Stimulated activated CD8-positive, alpha-beta memory T cell treated with anti-CD3 and anti-CD28 coated beads, Interleukin-4, amount 100 ng/mL, for 1 hour (primary cell): ENCODE measurements around the gene GATB.
"Not testable (repeated sequence)": the region's sequence is repeated elsewhere in the genome, so short reads cannot be mapped to it uniquely, and the experiment has no call there.

ENCODE experiments used
- DNase-seq, 2 donors: peaks; one replicate each; pipeline ENCODE4 v3.0.0-alpha.2; 2020; ENCODE audit warnings: low read depth in 2 of 2, low spot score in 1 of 2

GATB gene

DNA sequence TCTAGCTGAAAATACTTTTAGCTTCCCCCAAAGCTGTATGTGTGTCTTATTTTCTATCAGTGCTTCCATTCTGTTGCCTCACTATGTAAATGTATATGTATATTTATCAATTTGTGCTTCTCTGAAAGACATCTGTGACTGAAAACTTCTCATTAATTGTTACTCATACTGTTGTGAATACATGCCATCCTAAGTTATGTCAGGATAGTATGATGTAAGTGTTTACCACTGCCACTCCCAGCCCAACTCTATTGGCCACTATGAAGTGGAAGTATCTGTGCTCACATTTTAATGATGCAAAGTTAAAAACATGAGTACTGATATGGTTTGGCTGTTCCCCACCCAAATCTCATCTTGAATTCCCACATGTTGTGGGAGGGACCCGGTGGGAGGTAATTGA lies 24.4 kb downstream of the GATB start:
- DNase-seq, result no peak

DNA sequence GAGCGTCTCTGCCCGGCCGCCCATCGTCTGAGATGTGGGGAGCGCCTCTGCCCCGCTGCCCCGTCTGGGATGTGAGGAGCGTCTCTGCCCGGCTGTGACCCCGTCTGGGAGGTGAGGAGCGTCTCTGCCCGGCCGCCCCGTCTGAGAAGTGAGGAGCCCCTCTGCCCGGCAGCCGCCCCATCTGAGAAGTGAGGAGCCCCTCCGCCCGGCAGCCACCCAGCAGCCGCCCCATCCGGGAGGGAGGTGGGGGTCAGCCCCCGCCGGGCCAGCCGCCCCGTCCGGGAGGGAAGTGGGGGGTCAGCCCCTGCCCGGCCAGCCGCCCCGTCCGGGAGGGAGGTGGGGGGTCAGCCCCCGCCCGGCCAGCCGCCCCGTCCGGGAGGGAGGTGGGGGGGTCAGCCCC lies 29.1 kb downstream of the GATB start:
- DNase-seq, result not testable (repeated sequence)

DNA sequence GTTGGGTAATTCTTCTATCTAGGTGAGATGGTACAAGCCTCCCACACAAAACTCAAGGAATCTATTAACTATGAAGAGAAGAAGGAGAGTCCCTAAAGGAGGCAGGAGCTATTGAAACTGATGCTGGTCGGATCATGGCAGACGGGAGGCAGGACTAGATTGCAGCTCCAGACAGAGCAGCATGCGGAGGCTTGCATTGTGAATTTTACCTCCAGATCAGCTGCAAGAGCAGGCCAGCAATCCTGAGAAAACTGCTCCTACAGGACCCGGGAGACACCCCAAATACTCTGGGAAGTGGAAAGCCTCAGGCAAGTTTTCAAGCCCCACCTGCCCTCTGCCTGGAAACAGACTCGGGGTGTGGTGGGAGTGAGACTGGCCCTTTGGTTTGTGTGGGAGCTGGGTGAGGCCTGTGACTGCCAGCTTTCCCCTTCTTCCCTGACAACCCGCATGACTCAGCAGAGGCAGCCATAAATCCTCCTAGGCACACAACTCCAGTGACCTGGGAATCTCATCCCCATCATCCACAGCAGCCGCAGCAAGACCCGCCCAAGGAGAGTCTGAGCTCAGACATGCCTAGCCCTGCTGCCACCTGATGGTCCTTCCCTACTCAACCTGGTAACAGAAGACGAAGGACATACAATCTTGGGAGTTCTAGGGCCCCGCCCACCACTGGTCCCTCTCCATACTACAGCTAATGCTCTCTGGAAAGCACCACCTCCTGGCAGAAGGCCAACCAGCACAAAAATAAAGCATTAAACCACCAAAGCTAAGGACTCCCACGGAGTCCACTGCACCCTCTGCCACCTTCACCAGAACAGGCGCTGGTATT lies 30.9 kb downstream of the GATB start:
- no peak for DNase-seq

DNA sequence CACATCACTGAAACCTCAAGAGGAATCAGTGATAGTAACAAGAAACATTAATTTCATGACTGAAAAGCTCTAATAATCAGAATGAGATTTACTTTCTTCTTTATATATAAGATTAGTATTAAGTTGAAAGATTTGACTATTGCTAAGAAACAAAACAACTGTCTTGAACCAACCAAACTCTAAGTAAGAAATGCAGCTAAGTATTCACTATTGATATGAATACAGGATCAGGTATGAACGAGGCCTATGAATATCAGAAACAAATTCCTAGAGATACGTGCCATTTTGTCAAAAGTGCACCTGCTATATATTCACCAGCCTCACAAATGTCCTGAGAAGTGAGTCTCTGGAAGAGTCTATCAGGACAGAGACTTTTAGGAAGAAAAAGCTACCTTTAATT lies 32.1 kb downstream of the GATB start:
- DNase-seq, result no peak

DNA sequence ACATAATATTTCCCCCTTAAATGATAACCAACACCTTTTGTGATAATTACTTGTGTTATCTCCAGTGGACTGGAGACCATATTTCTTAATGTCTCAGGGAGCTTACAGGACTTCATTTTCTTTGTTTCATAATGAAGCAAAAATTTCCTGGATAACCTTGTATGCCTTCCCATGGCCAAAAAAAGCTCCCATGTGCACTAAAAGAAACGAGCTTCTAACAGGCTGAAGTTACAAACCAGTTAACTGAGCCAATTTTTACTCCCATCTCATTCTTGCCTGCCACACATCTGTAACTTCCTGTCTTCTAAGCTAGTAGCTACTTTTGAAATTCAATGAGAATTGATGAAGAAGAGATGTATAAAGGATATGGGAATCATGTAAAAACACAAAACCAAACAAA lies 32.8 kb downstream of the GATB start:
- no peak for DNase-seq

DNA sequence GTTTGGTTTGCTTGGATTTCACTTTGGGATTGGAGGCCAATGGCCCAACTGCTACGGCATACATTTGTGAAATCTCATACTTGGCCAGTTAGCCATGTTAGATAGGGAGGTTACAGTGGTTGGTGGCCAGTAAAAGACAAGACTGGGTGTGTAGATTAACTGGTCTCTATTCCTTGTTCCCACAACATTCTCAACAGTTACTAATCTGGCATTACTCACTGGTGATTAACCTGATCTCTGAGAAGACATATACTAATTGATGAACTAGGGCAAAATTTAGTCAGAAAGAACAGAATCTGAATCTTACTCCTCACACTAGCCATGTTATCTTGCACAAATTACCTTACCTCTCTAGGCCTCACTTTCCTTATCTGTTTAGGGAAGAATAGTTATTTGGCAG lies 33.4 kb downstream of the GATB start:
- no peak for DNase-seq

DNA sequence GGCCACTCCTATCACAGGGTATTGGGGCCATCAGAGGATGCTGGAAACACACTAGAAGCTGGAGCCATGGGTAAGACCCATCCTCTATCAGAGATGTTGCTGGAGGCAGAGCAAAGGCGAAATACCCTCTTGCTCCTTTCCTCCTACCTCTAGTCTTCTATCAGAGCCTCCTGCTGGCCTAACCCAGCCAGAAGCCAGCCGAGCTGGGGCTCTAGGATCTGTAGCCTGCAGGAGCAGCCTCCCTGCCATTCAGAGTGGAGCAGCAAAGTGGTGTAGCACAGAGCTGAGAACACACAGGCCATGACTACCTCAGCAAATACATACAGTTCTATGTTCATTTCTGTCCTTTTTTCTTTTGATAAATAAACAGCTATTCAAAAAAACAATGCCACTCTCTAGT lies 35.7 kb downstream of the GATB start:
- no peak for DNase-seq

DNA sequence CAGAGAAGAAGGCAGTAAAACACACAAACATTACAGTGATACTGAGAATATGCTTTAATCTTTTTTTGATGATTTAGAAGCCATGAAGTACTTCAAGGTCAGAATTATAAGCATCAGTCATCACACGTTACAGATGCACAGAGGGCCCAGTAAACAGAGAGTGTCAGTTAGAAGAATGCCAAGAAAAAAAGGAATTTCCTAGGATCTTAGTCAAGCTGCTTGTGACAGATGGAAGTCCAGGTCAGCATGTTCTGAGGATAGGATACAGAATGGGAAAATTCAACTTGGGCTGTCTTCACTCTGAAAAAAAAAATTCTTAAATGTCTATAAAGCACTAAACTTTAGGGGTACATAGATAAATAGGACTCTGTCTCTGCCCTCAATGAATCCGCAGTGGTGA lies 38.9 kb downstream of the GATB start:
- no peak for DNase-seq

DNA sequence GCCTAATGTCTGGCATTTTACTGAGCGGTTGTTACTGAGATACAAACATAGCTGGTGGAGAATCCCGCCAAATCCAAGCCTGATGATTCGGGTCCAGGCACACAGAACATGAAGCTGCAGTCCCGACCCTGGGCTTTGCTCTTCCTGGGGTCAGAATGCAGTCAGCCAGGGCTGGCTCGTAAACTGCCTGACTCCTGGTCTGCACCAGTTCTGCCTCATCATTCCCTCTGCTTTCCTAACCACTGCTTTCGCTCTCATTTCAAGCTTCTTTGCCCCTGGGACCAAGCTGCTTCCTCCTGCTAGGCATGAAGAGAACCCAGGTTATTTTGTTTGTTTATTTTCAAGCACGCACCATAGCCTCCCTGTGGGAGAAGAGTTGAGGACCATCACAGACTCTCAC lies 39.3 kb downstream of the GATB start:
- DNase-seq, result no peak

DNA sequence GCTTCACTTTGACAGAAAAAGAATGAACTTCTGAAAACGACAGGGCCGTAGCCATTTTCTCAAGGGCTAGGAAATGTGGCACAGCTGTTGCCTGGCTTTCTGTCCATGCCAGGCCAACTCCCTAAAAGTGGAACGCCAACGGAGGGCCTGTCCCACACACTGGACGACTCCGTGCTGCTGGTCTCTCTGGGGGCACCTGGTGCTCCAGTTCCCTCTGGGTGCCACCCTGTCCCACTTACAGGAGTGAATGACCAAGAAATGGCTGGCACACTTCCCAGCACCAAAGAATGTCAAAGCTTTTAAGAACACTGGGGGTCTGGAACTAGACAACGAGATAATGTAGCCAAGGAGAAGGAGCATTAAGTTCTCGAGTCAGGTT lies 40.9 kb downstream of the GATB start:
- no peak for DNase-seq

DNA sequence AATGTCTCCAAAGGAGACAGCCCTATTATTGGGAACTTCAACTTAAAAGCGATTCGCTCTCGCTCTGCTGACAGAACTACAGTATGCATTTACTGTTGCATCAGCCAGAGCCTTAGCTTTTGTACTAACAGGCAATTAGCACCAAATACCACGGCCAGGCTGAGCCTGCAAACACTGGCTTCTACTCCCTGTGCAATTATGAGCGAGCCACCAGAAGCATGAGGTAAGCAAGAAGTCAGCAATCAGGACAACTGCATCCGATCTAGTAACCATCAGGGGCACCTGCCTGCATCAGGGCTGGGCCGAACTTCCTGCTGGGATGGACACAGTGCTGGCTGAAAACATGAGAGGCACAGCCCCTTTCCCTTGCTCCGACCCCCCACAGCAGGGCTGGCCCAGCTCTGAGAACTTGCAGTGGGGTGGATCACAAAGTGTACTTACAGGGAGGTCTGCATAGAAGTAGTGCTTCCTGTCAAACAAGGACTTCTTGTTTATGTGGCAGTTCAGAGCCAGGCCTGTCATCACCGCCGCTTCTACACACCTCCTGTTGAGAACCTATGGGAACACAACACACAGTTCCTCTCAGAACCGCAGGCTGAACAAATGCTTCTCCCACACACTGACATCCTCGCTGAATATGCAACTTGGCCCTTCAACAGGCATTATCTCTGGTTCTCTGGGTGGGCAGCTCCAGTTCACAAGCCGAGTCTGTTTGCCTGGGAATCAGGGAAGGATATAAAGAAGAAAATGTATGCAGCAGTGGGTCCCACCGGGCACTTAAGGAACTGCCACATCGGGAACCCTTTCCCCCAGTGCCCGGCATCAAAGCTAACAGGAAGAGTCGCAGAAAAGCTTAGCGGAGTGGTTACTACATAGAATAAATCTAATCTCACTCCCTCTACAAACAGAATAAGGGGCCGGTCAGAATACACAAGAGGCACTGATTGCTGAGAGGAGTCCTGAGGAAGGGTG lies 41.5 kb downstream of the GATB start:
- DNase-seq, result no peak

DNA sequence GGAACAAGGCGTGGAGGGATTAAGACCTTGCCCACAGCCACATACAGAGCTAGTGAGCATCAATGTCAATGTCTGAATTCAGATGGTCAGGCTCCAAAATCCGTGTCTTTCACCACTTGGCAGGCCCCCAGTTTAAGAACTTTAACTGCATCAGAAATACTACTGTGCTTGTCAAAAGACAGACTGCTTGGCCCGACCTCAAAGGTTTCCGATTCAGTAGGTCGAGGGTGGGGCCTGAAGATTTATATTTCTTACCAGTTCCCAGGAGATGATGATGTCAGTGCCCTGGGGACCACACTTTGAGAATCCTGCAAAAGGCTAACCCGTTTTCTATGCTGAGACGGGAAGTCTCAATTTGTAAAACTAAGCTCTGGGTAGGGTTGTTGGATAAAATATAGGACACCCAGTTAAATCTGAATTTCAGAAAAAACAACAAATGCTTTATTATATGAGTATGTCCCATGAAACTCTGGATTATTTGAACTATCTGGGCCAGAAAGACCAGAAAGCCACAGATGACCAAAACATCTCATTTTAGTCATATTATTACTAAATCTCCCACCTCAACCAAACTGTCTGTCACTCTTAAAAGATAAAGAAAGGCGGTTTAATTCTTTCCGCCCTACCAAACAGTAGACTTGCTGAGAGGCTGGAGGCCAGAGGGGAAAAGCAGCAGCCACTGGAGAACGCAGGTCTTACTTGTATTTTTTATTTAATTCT lies 42.7 kb downstream of the GATB start:
- no peak for DNase-seq

DNA sequence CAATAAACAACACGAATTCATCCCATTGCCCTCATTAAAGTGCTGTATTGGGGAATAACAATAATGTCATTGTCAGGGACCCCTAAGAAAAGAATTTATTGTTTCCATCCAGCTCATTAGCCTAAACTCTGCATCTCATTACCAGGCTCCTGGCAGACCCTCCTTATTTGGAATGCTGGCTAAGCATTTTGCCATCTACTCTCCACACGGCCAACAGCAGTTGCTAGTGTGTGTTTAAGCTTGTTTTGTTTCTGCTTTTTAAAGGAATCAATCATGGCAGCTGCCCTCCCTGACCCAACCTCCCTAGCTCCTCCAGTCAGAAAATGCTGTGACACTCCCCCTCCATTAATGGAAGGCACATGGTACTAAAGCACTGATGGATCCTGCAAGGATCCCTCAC lies 43.5 kb downstream of the GATB start:
- no peak for DNase-seq

DNA sequence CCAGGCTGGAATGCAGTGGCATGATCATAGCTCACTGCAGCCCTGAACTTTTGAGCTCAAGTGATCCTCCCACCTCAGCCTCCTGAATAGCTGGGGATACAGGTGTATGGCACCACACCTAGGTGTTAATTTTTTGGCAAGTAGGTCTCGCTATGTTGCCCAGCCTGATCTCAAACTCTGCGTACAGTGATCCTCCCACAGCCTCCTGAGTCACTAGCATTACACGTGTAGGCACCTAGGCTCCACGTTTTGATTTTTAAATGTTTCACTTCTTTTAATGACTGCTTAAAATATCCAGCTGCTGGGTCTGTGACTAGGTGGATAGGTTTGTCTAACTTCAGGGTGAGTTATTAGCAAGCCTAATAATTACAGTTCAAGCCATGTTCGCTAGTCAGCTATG lies 44.5 kb downstream of the GATB start:
- no peak for DNase-seq

DNA sequence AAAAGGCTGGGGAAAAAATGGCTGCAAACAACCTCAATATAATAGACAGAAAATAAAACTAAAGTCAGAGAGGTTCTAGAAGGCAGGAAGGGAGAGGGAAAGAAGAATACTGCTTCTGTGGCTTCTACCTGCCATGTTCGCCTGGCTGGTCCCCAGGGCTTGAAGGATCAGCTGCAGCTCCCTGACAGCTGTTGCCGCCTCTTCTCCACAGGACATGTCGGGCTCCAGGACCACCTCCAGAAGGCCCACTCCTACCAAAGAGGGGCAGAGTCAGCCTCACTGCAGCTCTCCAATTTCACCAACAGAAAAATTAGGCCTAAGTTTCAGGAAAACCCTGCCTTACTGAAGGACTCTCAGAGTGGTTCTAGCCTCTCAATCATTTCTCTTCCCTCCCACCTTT lies 44.9 kb downstream of the GATB start:
- DNase-seq, result no peak

DNA sequence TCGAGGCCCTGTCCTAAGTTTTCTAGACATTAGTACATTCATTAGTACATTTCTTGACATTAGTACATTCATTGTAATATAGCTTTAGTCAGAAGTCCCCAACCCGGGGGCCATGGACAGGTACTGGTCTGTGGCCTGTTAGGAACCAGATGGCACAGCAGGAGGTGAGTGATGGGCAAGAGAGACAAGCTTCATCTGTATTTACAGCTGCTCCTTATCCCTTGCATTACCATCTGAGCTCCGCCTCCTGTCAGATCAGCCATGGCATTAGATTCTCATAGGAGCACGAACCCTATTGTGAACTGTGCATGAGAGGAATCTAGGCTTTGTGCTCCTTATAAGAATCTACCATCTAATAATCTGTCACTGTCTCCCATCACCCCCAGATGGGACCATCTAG lies 48.0 kb downstream of the GATB start:
- DNase-seq, result no peak

DNA sequence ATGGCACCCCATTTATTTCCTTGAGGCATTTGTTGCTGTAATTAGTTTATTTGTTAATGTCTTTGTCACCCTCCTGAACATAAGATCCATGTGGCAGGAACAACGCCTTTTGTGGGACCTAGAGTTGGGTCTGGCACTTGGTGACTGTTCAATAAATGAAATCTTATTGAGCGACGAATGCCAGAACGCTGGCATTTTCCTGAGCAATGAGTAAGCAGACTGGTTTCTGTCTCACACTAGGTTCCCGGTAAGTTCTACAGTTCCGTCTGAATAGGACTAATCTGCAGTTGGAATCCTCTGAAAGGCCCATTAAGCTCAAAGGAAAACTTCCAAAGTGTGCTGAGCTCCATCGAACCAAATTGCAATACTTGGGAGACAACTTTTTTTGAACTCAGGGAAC lies 49.2 kb downstream of the GATB start:
- no peak for DNase-seq

DNA sequence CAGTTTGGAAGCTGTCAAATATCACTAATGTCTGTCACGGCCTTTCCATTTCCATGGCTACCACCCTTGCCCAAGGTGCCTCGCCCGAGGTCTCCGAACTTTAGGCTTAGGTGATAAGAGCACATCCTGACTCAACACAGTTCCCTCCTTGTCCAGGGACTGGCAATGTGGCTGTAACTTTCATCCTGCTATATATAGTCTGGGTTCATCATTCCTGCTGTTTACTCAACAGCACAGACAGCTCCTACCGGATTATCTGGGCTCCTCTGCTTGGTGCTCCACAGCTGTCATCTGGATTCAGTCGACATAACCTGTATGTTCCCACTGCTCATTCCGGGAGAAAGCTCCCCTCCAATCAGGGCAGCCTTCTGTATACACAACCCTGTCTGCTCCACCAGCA lies 51.2 kb downstream of the GATB start:
- DNase-seq, result no peak

DNA sequence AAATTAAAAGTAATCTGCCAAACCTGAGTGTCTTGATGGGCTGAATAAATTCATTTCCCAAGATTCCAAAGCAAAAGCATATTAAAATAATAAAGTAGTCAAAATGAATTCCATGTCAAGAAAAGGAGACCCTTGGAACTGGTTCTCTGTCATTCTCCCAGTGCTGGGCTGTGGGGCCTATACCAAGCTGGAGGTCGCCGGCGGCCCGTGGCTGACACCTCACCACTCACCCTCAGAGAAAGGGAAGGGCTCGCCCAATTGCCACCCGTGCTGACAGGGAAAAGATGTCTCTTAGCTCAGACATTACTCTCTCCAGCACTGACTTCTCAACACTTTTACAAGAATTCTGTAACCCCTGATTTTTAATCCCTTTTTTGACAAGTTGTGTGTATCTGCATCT lies 51.7 kb downstream of the GATB start:
- DNase-seq, result no peak

DNA sequence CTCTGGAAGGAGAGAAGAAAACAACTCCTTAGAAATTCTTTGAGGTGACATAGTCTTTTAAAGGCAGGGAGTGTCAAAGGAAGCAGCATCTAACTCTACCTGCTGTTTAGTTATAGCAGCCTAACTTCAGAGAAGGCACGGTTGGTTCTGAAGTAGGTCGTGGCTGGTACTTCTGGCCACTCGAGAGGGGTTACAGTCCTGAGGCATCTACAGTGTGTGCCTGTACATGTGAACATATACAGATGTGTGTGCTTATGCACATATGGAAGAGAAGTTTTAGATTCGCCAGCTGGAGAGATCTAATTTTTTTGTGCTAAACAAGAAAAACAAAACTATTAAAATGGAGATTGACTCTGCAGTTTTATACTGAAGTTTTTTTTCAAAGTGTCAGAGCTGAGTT lies 52.7 kb downstream of the GATB start:
- no peak for DNase-seq

DNA sequence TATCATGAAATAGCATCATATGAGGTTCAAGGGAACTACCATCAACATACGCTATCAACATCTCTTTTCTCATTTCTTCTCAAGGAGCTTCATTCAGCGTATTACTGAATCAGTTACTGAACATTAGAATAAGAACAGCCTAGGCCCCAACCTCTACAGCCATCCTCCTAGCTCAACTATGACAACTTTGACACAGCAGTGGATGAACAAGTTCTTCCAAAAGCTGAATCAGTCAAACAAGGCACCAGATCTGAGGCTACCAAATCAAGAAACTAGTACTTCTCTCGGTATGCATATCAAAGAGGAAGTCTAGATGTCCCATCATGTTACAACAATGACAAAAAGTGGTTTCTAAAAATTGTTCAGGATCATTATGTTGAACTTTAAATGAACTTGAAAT lies 57.4 kb downstream of the GATB start:
- no peak for DNase-seq

DNA sequence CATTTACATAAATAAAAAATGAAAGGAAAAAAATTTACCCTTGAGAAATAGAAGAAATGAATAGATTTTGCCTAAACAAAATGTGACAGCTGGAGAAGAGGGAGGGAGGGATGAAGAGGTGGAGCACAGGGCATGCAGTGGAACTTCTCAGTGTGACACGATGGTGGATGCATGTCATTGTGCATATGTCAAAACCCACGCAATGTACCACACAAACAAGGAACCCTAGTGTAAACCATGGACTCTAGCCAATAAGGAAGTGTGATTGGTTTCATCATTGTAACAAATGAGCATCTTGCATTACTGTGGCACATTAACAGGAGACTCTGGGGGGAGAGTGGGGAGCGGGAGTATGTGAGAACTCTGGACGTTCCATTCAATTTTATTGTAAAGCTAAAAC lies 58.6 kb downstream of the GATB start:
- no peak for DNase-seq
